H54 (cell line): ENCODE data around the gene PRG3.

Source experiments
- DNase-seq: peaks from one replicate; pipeline ENCODE4 v3.0.0; 2011; ENCODE audit warnings: low spot score, mixed read lengths; ENCODE audit not compliant: insufficient read length
- FAIRE-seq: peaks from 3 replicates; lab custom pipeline; 2011; peaks lifted over from hg19 to GRCh38; lab: Jason Lieb, UNC
- POLR2A ChIP-seq: IDR thresholded peaks from 2 replicates; pipeline ENCODE4 v1.6.1; 2011; ENCODE audit warnings: low read depth, mild to moderate bottlenecking, low read length

The PRG3 gene

DNA sequence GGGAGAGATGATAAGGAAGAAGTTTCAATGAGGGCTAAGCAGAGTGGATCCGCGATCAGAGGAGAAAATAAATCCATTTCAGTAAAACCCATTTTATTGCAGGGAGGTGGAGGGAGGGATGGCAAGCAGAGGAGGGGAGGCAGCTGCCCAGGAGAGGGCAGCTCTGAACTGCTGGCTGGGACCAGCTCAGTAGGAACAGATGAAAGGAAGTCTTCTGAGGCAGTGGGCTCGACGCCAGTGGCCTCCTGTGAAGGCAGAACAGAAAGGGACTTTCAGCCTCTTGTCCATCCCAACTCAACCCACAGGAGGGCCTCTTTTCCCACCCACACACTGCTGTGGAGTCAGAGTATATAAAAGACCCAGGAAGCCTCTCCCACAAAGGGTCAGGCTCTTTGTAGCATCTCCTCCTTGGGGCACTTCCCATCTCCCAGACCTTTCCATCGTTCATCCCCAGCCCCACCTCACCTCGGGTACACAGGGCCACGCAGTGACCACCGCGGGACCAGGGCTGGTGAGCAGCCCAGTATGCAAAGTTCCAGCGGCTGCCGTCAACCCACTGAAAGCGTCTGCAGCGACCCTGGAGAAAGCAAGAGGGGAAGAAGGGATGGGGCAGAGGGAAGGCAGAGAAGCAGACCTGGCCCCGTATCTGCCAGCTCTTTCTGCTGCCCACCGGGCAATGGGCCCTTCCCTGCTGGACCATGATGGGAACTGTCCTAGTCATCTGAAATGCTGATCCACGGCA, 6.5 kb upstream of the PRG3 start:
- TF ChIP-seq POLR2A, result no peak
- no peak for FAIRE-seq
- no peak for DNase-seq

DNA sequence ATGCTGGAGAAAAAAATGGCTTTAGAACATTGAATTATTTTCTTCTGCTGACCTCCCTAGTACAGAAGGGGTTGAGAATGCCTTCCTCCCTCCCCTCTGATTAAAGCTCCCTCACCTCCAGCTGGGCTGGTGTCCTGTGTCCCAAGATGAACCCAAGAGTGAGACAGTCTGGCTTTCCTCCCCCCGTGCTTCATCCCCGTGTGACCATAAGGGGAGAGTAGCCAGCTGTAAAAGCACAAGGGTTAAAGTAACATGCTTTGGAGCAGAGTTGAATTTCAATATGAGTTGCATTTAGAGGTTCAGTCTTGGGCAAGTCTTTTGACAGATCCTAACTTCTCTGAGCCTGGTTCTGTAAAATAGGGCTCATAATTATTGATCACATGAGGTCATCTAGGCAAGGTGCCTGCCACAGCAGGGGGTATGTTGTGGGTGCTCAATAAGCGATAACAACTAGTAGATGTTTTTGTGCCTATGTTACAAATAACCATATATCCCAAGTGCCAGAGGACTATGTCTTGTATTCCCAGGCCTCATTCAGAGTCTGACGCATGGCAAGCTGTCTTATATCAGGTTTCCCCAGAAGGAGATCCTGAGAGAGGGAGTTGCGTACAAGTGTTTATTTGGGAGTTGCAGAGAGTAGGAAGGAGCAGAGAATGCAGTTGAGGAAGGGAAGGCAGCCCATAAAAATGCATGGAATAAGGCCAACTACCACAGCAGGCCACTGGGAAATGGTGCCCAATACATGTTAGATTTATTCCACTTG, 5.4 kb upstream of the PRG3 start:
- FAIRE-seq, result no peak
- DNase-seq, result no peak
- TF ChIP-seq POLR2A, result no peak

DNA sequence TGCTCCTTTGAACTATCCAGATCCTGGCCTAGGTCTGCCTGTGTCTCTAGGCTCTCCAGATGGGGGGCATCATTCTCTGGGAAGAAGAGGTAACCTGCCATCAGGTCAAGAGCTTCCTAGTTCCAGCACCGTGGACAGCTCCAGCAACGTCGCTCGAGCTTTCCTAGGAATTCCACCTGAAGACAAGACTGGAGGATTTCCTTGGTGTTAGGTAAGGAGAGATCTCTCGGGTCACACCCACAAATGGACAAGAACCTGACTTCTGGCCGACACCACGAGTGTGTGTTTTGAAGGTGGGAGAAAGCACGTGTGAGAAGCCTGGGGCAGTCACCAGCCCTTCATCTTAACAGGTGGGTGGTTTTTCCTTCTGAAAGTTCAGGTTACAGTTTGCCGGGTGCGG, 1.2 kb downstream of the PRG3 start:
- FAIRE-seq (no peak), DNase-seq (no peak)

DNA sequence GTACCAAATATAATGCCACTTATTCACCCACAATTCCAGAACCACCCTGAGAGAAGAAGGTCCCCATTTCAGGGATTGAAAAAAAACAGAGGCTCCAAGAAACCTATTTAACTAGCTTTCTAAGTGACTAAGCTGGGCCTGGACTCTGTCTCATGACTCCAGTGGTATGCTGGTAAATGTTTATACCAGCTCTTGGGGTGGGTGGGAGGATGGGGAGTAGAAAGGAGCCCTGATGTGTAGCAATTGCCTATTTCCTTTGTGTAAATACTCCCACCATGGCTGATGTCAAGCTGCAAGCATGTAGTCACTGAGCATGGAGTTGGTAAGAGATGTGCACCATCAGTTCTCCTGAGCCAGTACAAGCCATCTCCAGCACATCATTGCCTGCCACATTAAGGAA, 2.8 kb downstream of the PRG3 start:
- DNase-seq, result no peak
- TF ChIP-seq POLR2A, result no peak
- FAIRE-seq, result no peak

More for the DNA sequence above, 1.2 kb downstream of the PRG3 start:
- TF ChIP-seq POLR2A, result no peak

DNA sequence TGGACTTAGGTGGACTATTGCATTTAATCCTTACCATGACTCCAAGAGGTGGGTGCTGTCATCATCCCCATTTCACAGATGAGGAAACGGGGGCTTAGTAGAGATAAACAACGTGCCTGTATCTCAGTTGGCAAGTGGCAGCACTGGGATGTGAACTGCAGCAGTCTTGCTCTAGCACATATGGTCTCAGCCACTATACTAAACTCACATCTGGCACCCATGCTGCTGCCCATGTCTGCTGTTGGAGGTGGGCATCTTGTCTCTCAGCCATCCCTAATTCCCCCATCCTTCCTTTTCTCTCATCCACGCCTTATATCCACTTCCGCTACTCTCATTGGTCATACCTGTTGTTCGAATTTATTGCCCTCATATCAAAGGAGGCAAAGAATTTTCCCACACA, 3.8 kb downstream of the PRG3 start:
- DNase-seq (no peak), FAIRE-seq (no peak)
- no peak for TF ChIP-seq POLR2A

DNA sequence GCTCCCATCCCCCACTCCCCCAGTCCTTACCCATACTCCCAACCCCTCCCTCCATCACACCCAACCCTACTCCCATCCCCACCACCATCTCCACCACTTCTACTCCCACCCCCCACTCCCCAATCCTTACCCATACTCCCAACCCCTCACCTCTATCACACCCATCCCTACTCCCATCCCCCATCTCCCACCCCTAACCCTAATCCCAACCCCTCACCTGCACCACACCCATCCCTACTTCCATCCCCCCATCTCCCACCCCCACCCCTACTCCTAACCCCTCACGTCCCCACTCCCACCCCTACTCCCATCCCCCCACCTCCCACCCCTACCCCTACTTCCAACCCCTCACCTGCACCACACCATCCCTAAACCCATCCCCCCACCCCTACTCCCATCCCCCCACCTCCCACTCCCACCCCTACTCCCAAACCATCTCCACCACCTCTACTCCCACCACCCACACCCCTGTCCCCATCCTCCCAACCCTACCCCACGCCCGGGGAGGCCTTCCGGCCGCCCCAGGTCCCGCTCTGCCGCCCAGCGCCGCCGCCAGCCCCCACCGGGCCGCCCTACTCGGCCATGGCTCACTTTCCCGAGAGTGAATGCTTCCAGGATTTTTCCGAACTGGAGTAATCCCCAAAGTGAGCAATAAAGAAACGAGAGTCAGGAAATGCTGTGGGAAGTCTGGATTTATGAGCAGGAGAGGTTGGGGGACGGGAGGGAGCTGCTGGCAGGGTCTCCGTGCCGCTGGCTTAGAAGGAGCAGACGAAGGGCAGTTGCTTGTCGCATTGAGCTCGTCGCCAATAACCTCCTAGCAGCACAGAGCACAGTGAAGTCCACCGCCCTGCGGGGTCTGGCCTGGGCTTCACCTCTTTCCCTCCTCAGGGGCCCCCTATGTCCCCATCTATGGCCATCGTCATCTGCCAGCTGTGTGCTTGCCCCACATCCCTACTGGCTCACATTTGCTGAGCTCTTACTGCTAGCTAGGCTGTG, 4.6 kb downstream of the PRG3 start:
- DNase-seq, result no peak
- no peak for FAIRE-seq
- no peak for TF ChIP-seq POLR2A

DNA sequence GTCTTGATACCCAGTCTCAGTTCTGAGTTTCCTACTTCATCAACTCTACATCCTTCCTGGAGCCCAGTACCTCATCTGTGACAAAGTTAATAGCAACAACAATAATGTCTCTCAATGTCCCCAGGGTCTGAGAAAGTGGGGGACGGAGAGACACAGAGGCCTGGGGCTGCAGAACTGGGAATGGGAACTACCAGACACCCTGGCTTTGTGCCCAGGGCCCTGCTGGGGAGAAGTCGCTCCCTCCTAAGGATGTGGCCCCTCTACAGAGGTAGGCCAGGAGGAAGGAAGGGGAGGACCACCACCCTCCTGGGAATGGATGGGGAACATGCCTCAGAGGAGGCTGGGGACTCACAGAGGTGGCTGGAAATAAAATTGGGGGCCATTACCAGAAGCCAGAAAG, 5.5 kb downstream of the PRG3 start:
- DNase-seq (no peak), FAIRE-seq (no peak)
- no peak for TF ChIP-seq POLR2A

DNA sequence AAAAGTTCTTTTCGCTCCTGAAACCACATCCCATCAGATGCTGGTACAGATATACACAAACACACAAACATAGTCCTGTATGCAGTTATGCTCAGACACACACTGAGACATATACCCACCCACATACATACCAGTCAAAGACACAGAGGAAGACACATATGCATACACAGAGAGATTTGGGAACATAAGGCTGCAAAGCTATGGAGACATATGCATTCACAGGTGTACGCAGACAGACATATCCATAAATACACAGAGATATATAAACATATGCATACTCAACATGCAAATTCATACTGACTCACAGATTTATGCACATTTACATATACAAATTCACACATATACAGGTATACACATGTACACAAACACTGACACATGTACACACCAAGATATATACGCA, 6.0 kb downstream of the PRG3 start:
- no peak for FAIRE-seq
- no peak for DNase-seq
- TF ChIP-seq POLR2A, result no peak

DNA sequence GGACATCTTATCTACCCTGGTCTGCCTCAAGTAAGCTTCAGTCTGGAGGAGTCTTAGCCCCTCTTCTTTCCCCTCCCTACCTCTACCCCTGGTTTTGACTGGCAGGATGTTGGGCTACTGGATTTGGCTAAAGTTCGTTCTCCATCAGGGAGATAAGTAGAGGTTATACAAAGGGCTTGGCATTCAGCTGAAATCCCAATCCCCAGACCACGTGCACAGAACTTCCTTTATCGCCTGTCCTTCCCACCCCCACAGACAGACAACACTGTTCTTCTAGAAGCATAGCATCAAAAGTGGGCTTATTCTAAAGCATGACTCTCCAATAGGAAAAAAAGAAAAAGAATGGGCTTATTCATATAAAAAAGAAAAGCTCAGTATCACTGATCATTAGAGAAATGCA, 7.8 kb downstream of the PRG3 start:
- no peak for FAIRE-seq
- no peak for TF ChIP-seq POLR2A

DNA sequence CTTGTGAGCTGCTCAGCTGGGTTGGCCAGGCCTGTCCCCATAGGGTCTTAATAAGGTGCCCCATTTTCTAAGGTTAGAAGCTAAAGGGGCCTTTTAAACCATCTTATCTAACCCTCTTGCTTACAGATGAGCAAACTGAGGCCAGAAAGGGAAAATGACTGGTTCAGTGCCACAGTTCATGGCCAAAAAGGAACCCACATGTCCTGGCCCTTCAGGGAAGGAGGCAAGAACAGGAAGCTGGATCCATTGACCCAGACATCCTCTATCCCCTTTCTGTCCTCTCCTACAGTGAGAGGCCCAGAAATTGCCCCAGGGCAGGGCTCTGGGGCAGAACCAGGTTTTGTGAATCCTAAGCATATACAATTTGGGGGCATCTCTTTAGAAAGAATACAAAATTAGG, 10.0 kb downstream of the PRG3 start:
- DNase-seq, result no peak
- no peak for TF ChIP-seq POLR2A
- no peak for FAIRE-seq

More for the DNA sequence above, 7.8 kb downstream of the PRG3 start:
- no peak for DNase-seq

DNA sequence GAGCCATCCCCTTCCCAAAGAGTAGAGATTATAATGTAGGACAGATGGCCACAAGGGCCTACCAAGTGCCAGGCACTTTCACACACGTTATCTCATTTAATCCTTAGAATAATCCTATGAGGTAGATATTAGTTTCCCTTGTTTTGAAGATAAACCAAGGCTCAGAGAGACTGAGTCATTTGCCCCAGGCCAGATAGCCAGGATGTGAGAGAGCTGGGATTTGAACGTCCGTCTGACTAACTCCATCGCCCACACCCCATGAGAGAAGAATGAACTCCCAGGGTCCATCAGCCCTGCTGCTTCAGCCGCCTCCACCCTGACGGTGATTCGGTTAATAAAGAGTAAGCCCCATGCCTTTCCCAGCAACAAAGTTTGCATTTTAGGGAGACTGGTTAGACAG, 10.7 kb downstream of the PRG3 start:
- DNase-seq (no peak), FAIRE-seq (no peak)
- TF ChIP-seq POLR2A, result no peak

DNA sequence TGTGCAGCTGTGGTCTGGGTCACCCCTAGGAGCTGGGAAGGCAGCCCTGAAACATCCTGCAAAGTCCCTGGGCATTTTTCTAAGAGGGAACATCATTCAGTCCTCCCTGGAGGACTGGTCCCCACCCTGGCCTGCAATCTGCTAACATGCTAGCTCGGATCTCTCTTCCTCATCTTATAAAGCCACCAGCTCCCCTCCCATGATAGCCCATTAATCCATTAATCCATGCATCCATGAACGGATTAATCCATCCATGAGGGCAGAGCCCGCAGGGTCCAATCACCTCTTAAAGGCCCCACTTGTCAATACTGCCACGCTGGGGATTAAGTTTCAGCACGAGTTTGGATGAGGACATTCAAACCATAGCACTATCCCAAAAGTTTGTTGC, 12.1 kb downstream of the PRG3 start:
- FAIRE-seq, result no peak
- DNase-seq, result no peak
- no peak for TF ChIP-seq POLR2A

DNA sequence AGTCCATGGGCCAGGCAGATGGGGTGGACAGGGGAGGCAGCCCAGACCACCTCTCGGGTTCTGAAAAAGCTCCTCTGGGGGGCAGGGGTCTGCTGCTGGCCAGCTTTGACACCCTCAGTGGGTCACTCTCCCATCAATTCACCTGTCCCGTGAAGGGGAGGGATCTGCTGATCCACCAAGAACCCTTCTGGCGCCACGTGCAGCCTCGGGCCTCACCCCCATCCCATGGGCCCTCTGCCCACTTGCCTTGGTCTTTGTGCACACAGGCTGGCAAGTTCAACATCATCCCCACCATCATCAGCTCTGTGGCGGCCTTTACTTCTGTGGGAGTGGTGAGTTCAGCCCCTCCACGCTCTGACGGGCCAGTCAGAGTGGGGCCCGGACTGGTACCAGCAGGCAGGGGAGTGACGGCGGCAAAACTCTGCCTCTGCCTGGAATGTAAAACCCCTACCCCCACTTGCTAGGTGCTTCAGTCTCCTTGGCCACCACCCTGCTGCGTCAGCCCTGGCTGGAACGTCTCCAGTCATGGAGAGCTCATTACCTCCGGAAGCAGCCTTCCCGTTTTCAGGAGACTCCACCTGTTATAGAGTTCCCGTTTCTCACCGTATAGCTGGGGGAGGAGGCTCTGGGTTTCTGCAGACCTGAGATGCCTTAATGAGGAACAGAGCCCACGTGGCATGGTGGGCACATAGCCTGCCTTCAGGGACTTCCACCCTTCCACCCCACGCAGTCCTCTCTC, 12.7 kb downstream of the PRG3 start:
- no peak for DNase-seq
- FAIRE-seq, result no peak
- no peak for TF ChIP-seq POLR2A
